ENCODE measurements around the gene RTN4RL1. TPM values are rescaled to one million over a fixed set of nuclear protein-coding genes. Genes with fewer than 3 reads are reported as not detected.

Gene RTN4RL1
- total and polyA plus RNA-seq, 2 of the 13 experiments (the other 11 are each of a cell fraction or from before 2014, with no cell fraction given), result 0.01 TPM; not detected in 1

- H3K4me3 ChIP-seq (replicated peaks in 1 of 3; ENCODE audit: insufficient read depth in 1 of 3, low read depth in 2 of 3, low read length in 3 of 3), result no peak overlapping the region
- intact Hi-C loops (cut with micrococcal nuclease; ENCODE audit: unreplicated experiment), result no loop called here
- no peak overlapping the region for H3K9ac ChIP-seq (ENCODE audit: insufficient read depth, low read depth, low read length)
- DNase-seq (ENCODE audit: low spot score) (no peak), ATAC-seq (no peak; the same call in 2 of the 3 replicates), FAIRE-seq (no peak)
- no TSS peak for BruUV-seq (replicated peaks)
- in situ Hi-C loops (cut with HindIII; ENCODE audit: extremely low pct_ligation_motif_present, low pct_unique_long_range_greater_than_20kb), result no loop called here
- POLR2A ChIA-PET, result interaction anchor here (1.1 kb wide), 1 partner anchor 14 kb away, joined by 6 read pairs; no protein-coding TSS in a partner anchor
- H3K4me1 ChIP-seq (ENCODE audit: insufficient read depth, low read length), result no peaks in the 10 kb centered on the region
- no peaks in the 10 kb centered on the region for H4K20me1 ChIP-seq (ENCODE audit: insufficient read depth, low read length)
- 81% methylated on average over 23 of the region's 24 CpGs for WGBS (ENCODE audit: low lambda C conversion rate)
- CTCF ChIA-PET (ENCODE audit: low intra/inter-chr PET ratio, low total read pairs), result no interaction called here
- H3K36me3 ChIP-seq (replicated peaks in 1 of 2; ENCODE audit: control insufficient read depth in 1 of 2, insufficient read depth in 2 of 2, low read length in 2 of 2), result no peaks in the 10 kb centered on the region
- H3K4me2 ChIP-seq (ENCODE audit: low read depth, low read length), result no peak overlapping the region
- no peaks in the 10 kb centered on the region for H3K79me2 ChIP-seq (ENCODE audit: insufficient read depth, low read length)
- no peaks in the 10 kb centered on the region for H3K9me3 ChIP-seq (ENCODE audit: low read length)
- H3K27me3 ChIP-seq (ENCODE audit: control insufficient read depth in 1 of 2, insufficient read depth in 2 of 2, low read length in 2 of 2), result peaks cover 0 to under 1% of the 10 kb centered on the region in 2 experiments; a peak in 1 of 5 replicates
- H3K27ac ChIP-seq (ENCODE audit: extremely low read length, insufficient read depth, low read length), result no peak overlapping the region
- TF ChIP-seq ZNF33B (CRISPR knock-in tag; IDR thresholded peaks at IDR 0.05) (no peak), ZNF546 (CRISPR knock-in tag; conservative IDR thresholded peaks at IDR 0.05) (no peak), FOXO1 (CRISPR knock-in tag; IDR thresholded peaks at IDR 0.05) (no peak), ZNF674 (CRISPR knock-in tag; IDR thresholded peaks at IDR 0.05; ENCODE audit: low read depth) (no peak), ZNF709 (CRISPR knock-in tag; IDR thresholded peaks at IDR 0.05) (no peak), ZNF644 (CRISPR knock-in tag; IDR thresholded peaks at IDR 0.05; ENCODE audit: low read depth) (no peak), JDP2 (CRISPR knock-in tag; IDR thresholded peaks at IDR 0.05; ENCODE audit: borderline replicate concordance) (no peak)
- TF ChIP-seq, protein P1, sequence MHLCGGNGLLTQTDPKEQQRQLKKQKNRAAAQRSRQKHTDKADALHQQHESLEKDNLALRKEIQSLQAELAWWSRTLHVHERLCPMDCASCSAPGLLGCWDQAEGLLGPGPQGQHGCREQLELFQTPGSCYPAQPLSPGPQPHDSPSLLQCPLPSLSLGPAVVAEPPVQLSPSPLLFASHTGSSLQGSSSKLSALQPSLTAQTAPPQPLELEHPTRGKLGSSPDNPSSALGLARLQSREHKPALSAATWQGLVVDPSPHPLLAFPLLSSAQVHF (CRISPR knock-in tag; IDR thresholded peaks at IDR 0.05), result no peak
- no peak overlapping the region for H2AFZ ChIP-seq (ENCODE audit: low read length)
Observed at GRCh38 chr17:2011411-2012371, 13.4 kb downstream of the RTN4RL1 start.

Measured in HepG2 (cell line).